Ishikawa (cell line): ENCODE data around the gene RYR1.

ENCODE experiments used
- CEBPB ChIP-seq: IDR thresholded peaks from 2 replicates; pipeline ENCODE4 v1.6.1; 2012
- CREB1 ChIP-seq: IDR thresholded peaks from 2 replicates; pipeline ENCODE4 v1.6.1; 2012; ENCODE audit warnings: low read depth
- EGR1 ChIP-seq: IDR thresholded peaks from 2 replicates; pipeline ENCODE4 v1.6.1; 2012
- EP300 ChIP-seq: IDR thresholded peaks from 2 replicates; pipeline ENCODE4 v1.6.1; 2012; ENCODE audit warnings: borderline replicate concordance
- FOXM1 ChIP-seq: IDR thresholded peaks from 2 replicates; pipeline ENCODE4 v1.6.1; 2012; ENCODE audit warnings: low read depth, borderline replicate concordance
- NFIC ChIP-seq: IDR thresholded peaks from 2 replicates; pipeline ENCODE4 v1.6.1; 2012
- RAD21 ChIP-seq: IDR thresholded peaks from 2 replicates; pipeline ENCODE4 v1.6.1; 2012; ENCODE audit warnings: low read depth
- TAF1 ChIP-seq: IDR thresholded peaks from 2 replicates; pipeline ENCODE4 v1.6.1; 2012; ENCODE audit warnings: low read depth, mild to moderate bottlenecking
- TCF12 ChIP-seq: IDR thresholded peaks from 2 replicates; pipeline ENCODE4 v1.6.1; 2012; ENCODE audit warnings: low read depth
- TEAD4 ChIP-seq: IDR thresholded peaks from 2 replicates; pipeline ENCODE4 v1.6.1; 2012
- YY1 ChIP-seq: IDR thresholded peaks from 2 replicates; pipeline ENCODE4 v1.6.1; 2012; ENCODE audit warnings: low read depth
- ZBTB7A ChIP-seq: IDR thresholded peaks from 2 replicates; pipeline ENCODE4 v1.6.1; 2012; ENCODE audit warnings: low read depth
- TF ChIP-seq, protein P1 (sequence below): IDR thresholded peaks from 2 replicates; pipeline ENCODE4 v1.6.1; 2012
- TF ChIP-seq, protein P2 (sequence below): IDR thresholded peaks from 2 replicates; pipeline ENCODE4 v1.6.1; 2012; ENCODE audit warnings: low read depth, mild to moderate bottlenecking
- TF ChIP-seq, protein P3 (sequence below): IDR thresholded peaks from 2 replicates; pipeline ENCODE4 v1.6.1; 2012

The RYR1 gene

GRCh38 chr19:38545596-38545995 is 112.1 kb downstream of the RYR1 start:
- TF ChIP-seq YY1 = no peak
- TF ChIP-seq, protein P1, sequence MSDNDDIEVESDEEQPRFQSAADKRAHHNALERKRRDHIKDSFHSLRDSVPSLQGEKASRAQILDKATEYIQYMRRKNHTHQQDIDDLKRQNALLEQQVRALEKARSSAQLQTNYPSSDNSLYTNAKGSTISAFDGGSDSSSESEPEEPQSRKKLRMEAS = no peak
- no peak for TF ChIP-seq ZBTB7A
- TF ChIP-seq EGR1 = no peak
- TF ChIP-seq, protein P2, sequence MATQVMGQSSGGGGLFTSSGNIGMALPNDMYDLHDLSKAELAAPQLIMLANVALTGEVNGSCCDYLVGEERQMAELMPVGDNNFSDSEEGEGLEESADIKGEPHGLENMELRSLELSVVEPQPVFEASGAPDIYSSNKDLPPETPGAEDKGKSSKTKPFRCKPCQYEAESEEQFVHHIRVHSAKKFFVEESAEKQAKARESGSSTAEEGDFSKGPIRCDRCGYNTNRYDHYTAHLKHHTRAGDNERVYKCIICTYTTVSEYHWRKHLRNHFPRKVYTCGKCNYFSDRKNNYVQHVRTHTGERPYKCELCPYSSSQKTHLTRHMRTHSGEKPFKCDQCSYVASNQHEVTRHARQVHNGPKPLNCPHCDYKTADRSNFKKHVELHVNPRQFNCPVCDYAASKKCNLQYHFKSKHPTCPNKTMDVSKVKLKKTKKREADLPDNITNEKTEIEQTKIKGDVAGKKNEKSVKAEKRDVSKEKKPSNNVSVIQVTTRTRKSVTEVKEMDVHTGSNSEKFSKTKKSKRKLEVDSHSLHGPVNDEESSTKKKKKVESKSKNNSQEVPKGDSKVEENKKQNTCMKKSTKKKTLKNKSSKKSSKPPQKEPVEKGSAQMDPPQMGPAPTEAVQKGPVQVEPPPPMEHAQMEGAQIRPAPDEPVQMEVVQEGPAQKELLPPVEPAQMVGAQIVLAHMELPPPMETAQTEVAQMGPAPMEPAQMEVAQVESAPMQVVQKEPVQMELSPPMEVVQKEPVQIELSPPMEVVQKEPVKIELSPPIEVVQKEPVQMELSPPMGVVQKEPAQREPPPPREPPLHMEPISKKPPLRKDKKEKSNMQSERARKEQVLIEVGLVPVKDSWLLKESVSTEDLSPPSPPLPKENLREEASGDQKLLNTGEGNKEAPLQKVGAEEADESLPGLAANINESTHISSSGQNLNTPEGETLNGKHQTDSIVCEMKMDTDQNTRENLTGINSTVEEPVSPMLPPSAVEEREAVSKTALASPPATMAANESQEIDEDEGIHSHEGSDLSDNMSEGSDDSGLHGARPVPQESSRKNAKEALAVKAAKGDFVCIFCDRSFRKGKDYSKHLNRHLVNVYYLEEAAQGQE = no peak
- TF ChIP-seq TAF1 = no peak
- TF ChIP-seq TEAD4 = no peak
- TF ChIP-seq CREB1 = no peak
- TF ChIP-seq EP300 = no peak
- no peak for TF ChIP-seq RAD21
- no peak for TF ChIP-seq FOXM1
- TF ChIP-seq NFIC = no peak
- no peak for TF ChIP-seq CEBPB
- TF ChIP-seq, protein P3, sequence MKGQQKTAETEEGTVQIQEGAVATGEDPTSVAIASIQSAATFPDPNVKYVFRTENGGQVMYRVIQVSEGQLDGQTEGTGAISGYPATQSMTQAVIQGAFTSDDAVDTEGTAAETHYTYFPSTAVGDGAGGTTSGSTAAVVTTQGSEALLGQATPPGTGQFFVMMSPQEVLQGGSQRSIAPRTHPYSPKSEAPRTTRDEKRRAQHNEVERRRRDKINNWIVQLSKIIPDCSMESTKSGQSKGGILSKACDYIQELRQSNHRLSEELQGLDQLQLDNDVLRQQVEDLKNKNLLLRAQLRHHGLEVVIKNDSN = no peak
- no peak for TF ChIP-seq TCF12

- TF ChIP-seq TCF12 (no peak), NFIC (no peak), TAF1 (no peak), RAD21 (no peak), CEBPB (no peak), ZBTB7A (no peak), FOXM1 (no peak), EP300 (no peak), CREB1 (no peak), TEAD4 (no peak), EGR1 (no peak), YY1 (no peak)
- TF ChIP-seq, protein P2 = no peak
- TF ChIP-seq, protein P1 = no peak
- TF ChIP-seq, protein P3 = no peak
Measured at GRCh38 chr19:38547421-38547820, 113.9 kb downstream of the RYR1 start.

DNA sequence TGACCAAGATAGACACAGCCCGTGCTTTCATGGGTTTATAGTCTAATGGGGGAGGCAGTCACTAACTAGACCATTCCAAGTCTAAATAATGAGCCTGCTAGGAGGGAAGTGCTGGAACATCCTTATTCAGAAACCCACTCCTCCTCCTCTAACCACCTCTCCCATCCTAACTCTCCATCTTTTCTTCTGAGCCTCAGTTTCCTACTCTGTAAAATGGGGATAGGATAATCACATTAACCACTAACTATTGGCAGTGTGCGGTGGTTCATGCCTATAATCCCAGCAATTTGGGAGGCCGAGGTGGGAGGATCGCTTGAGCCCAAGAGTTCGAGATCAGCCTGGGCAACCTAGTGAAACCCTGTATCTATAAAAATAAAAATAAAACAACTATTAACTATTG is 115.6 kb downstream of the RYR1 start:
- TF ChIP-seq CREB1 = no peak
- TF ChIP-seq FOXM1 = no peak
- TF ChIP-seq YY1 = no peak

DNA sequence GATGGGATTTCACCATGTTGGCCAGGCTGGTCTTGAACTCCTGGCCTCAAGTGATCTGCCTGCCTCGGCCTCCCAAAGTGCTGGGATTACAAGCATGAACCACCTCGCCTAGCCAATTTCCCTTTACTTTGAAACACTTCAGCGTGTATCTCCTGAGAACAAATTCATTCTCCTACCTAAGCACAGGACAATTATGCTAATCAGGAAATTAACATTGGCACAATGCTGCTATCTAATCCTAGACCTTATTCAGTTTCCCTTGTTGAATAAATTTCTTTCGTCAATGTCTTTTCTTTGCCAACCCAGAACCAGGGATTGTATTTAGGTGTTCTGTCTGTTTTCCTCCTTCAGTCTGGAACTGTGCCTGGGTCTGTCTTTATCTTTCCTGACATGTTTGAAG is 116.5 kb downstream of the RYR1 start:
- TF ChIP-seq FOXM1 = no peak
- TF ChIP-seq TAF1 = no peak
- TF ChIP-seq, protein P1 = no peak
- no peak for TF ChIP-seq CREB1
- TF ChIP-seq RAD21 = no peak
- TF ChIP-seq CEBPB = no peak
- TF ChIP-seq YY1 = no peak
- TF ChIP-seq TCF12 = no peak
- TF ChIP-seq NFIC = no peak
- no peak for TF ChIP-seq ZBTB7A
- TF ChIP-seq EP300 = no peak
- TF ChIP-seq, protein P3 = no peak

DNA sequence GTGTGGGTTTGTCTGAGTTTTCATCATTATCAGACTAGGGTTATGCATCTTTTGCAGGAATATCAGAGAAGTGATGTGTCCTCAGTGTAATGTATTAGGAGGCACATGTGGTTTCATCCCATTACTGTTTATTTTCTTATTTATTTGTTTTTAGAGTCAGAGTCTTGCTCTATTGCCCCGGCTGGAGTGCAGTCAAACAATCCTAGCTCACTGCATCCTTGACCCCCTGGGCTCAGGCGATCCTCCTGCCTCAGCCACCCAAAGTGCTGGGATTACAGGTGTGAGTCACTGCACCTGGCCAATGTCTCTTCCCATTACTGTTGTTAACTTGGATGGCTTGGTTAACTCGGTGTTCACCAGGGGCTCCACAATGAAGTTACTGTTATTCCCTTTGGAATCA is 116.9 kb downstream of the RYR1 start:
- TF ChIP-seq EP300 (no peak), RAD21 (no peak), ZBTB7A (no peak), TEAD4 (no peak), CREB1 (no peak), TAF1 (no peak), EGR1 (no peak), CEBPB (no peak), TCF12 (no peak)
- TF ChIP-seq, protein P2 = no peak
- TF ChIP-seq, protein P3 = no peak
